H1 (cell line): Measurements from ENCODE around the gene NUP210. TPM values are rescaled to one million over a fixed set of nuclear protein-coding genes. Genes with fewer than 3 reads are reported as not detected.

ENCODE experiments used
- EZH2 ChIP-seq: fragments of 200-600 bp; sonication (generic); IDR thresholded peaks from 2 replicates; pipeline ENCODE4 v1.7.1; 2012; ENCODE audit warnings: low read depth, mild to moderate bottlenecking, moderate library complexity, low read length, inconsistent platforms; ENCODE audit not compliant: severe bottlenecking
- FOSL1 ChIP-seq: IDR thresholded peaks from 2 replicates; pipeline ENCODE4 v1.6.1; 2011; ENCODE audit warnings: mild to moderate bottlenecking, low read depth, low read length, moderate library complexity; ENCODE audit not compliant: insufficient read depth
- HDAC6 ChIP-seq: IDR thresholded peaks from one replicate; pipeline ENCODE4 v1.7.1; 2012; ENCODE audit warnings: low read depth, mild to moderate bottlenecking, inconsistent platforms, low read length, moderate library complexity
- NANOG ChIP-seq: IDR thresholded peaks from 2 replicates; pipeline ENCODE4 v1.6.1; 2011; ENCODE audit warnings: low read length, low read depth, mild to moderate bottlenecking, inconsistent platforms; ENCODE audit not compliant: insufficient read depth, poor library complexity, severe bottlenecking
- POLR2AphosphoS5 ChIP-seq: IDR thresholded peaks from 2 replicates; pipeline ENCODE4 v1.6.1; 2011; ENCODE audit warnings: low read depth, low read length
- POU5F1 ChIP-seq: IDR thresholded peaks from 2 replicates; pipeline ENCODE4 v1.6.1; 2011; ENCODE audit warnings: low read depth, mild to moderate bottlenecking, low read length, moderate library complexity
- SAP30 ChIP-seq: fragments of 300-600 bp; sonication (generic); IDR thresholded peaks from 2 replicates; pipeline ENCODE4 v1.7.1; 2012; ENCODE audit warnings: low read length, moderate library complexity, mild to moderate bottlenecking, inconsistent platforms; ENCODE audit not compliant: insufficient read depth, insufficient replicate concordance
- SP4 ChIP-seq: IDR thresholded peaks from 2 replicates; pipeline ENCODE4 v1.6.1; 2012; ENCODE audit warnings: low read length, inconsistent platforms
- polyA plus RNA-seq, 7 experiments: library from polyadenylated mRNA; depleted of rRNA in 3 of 7; stranded (reverse) in 5 of 7; unstranded in 2 of 7; fragments of >200 nt in 5 of 7; fragments of 200-250 nt in 2 of 7; gene quantifications; 1 replicate in 5 of 7; 2 replicates in 1 of 7; 4 replicates in 1 of 7; pipeline versions ENCODE4 v1.2.1 to v1.2.3, GENCODE V29; 2011 to 2013; ENCODE audit warnings: missing spikeins in 2 of 7, mixed read lengths in 2 of 7
- total RNA-seq: library from RNA; stranded (reverse); fragmentation: NEBNext Ultra II Directional; extraction: Animal tissue kit (Norgen Biotek cat#: 25700); gene quantifications from 2 replicates; pipeline ENCODE4 v1.2.1, GENCODE V29; 2021
- TF ChIP-seq, protein P1 (sequence below): fragments of 300-600 bp; sonication (generic); IDR thresholded peaks from 2 replicates; pipeline ENCODE4 v1.7.1; 2012; ENCODE audit warnings: low read length, moderate library complexity, mild to moderate bottlenecking, inconsistent platforms; ENCODE audit not compliant: insufficient replicate concordance

The NUP210 gene
- total and polyA plus RNA-seq, 2 of the 8 experiments (the other 6 are each of a cell fraction or from before 2014, with no cell fraction given), result 51.0 to 53.7 TPM

DNA sequence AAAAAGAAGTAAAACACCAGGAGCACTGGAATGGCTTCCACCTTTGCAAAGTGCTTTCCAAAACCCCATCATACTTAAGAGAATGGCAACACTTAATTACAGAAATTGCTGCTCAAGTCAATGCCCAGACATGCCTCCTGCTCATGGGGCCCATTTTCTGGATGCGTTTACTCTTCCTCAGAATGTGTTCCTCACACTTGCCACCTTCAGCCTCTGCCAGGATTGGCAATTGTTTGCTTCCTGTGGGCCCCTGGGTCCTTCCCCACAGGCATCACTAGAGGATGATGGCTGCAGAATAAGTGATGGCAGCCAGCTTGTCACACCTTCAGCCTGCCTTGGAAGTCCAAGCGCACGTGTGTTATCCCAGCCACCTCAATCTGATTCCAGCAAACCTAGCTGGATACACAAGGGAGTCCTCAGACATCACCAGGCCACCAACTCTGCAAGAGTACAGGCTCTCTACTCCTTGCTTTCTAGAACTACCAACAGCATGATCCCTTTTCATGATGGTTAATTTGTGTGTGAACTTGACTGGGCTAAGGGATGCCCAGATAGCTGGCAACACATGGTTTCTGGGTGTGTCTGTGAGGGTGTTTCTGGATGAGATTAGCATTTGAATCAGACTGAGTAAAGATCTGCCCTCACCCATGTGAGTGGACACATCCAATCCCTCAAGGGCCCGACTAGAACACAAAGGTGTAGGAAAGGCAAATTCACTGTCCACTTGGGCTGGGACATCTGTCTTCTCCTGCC is 4.9 kb upstream of the NUP210 start (continued):
- TF ChIP-seq FOSL1 (no peak), NANOG (no peak), SAP30 (no peak), SP4 (no peak), POLR2AphosphoS5 (no peak), POU5F1 (no peak), EZH2 (no peak), HDAC6 (no peak)
- TF ChIP-seq, protein P1, sequence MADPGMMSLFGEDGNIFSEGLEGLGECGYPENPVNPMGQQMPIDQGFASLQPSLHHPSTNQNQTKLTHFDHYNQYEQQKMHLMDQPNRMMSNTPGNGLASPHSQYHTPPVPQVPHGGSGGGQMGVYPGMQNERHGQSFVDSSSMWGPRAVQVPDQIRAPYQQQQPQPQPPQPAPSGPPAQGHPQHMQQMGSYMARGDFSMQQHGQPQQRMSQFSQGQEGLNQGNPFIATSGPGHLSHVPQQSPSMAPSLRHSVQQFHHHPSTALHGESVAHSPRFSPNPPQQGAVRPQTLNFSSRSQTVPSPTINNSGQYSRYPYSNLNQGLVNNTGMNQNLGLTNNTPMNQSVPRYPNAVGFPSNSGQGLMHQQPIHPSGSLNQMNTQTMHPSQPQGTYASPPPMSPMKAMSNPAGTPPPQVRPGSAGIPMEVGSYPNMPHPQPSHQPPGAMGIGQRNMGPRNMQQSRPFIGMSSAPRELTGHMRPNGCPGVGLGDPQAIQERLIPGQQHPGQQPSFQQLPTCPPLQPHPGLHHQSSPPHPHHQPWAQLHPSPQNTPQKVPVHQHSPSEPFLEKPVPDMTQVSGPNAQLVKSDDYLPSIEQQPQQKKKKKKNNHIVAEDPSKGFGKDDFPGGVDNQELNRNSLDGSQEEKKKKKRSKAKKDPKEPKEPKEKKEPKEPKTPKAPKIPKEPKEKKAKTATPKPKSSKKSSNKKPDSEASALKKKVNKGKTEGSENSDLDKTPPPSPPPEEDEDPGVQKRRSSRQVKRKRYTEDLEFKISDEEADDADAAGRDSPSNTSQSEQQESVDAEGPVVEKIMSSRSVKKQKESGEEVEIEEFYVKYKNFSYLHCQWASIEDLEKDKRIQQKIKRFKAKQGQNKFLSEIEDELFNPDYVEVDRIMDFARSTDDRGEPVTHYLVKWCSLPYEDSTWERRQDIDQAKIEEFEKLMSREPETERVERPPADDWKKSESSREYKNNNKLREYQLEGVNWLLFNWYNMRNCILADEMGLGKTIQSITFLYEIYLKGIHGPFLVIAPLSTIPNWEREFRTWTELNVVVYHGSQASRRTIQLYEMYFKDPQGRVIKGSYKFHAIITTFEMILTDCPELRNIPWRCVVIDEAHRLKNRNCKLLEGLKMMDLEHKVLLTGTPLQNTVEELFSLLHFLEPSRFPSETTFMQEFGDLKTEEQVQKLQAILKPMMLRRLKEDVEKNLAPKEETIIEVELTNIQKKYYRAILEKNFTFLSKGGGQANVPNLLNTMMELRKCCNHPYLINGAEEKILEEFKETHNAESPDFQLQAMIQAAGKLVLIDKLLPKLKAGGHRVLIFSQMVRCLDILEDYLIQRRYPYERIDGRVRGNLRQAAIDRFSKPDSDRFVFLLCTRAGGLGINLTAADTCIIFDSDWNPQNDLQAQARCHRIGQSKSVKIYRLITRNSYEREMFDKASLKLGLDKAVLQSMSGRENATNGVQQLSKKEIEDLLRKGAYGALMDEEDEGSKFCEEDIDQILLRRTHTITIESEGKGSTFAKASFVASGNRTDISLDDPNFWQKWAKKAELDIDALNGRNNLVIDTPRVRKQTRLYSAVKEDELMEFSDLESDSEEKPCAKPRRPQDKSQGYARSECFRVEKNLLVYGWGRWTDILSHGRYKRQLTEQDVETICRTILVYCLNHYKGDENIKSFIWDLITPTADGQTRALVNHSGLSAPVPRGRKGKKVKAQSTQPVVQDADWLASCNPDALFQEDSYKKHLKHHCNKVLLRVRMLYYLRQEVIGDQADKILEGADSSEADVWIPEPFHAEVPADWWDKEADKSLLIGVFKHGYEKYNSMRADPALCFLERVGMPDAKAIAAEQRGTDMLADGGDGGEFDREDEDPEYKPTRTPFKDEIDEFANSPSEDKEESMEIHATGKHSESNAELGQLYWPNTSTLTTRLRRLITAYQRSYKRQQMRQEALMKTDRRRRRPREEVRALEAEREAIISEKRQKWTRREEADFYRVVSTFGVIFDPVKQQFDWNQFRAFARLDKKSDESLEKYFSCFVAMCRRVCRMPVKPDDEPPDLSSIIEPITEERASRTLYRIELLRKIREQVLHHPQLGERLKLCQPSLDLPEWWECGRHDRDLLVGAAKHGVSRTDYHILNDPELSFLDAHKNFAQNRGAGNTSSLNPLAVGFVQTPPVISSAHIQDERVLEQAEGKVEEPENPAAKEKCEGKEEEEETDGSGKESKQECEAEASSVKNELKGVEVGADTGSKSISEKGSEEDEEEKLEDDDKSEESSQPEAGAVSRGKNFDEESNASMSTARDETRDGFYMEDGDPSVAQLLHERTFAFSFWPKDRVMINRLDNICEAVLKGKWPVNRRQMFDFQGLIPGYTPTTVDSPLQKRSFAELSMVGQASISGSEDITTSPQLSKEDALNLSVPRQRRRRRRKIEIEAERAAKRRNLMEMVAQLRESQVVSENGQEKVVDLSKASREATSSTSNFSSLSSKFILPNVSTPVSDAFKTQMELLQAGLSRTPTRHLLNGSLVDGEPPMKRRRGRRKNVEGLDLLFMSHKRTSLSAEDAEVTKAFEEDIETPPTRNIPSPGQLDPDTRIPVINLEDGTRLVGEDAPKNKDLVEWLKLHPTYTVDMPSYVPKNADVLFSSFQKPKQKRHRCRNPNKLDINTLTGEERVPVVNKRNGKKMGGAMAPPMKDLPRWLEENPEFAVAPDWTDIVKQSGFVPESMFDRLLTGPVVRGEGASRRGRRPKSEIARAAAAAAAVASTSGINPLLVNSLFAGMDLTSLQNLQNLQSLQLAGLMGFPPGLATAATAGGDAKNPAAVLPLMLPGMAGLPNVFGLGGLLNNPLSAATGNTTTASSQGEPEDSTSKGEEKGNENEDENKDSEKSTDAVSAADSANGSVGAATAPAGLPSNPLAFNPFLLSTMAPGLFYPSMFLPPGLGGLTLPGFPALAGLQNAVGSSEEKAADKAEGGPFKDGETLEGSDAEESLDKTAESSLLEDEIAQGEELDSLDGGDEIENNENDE, result no peak
